Stimulated activated effector memory CD8-positive, alpha-beta T cell treated with anti-CD3 and anti-CD28 coated beads, Interleukin-12 subunit alpha, Interleukin-12 subunit beta, amount 100 ng/mL, for 72 hours (primary cell): ENCODE data around the gene DLG2.

ENCODE experiments used
- ATAC-seq: fragments of 150-1000 bp; cut with Tn5 transposase; 2 replicates; pipeline ENCODE4 v1.10.0; 2021
- DNase-seq, 2 donors: peaks; one replicate each; pipeline ENCODE4 v3.0.0; 2021 to 2022; ENCODE audit warnings: low spot score in 2 of 2
- H3K27ac Mint-ChIP-seq: one replicate; pipeline ENCODE4 v1.8.0; 2022; ENCODE audit warnings: mild to moderate bottlenecking, mixed read lengths
- H3K36me3 Mint-ChIP-seq: one replicate; pipeline ENCODE4 v1.8.0; 2022; ENCODE audit warnings: mild to moderate bottlenecking, mixed read lengths
- H3K4me1 Mint-ChIP-seq: one replicate; pipeline ENCODE4 v1.8.0; 2022; ENCODE audit warnings: mixed read lengths
- H3K4me3 Mint-ChIP-seq: one replicate; pipeline ENCODE4 v1.8.0; 2022; ENCODE audit warnings: mild to moderate bottlenecking, mixed read lengths
- H3K9me3 Mint-ChIP-seq: one replicate; pipeline ENCODE4 v1.8.0; 2022; ENCODE audit warnings: mixed read lengths

Gene DLG2

GRCh38 chr11:83835423-83835822, 1791.7 kb downstream of the DLG2 start:
- H3K36me3 Mint-ChIP-seq: no peaks in the 10 kb centered on the region
- no peaks in the 10 kb centered on the region for H3K9me3 Mint-ChIP-seq
- H3K4me1 Mint-ChIP-seq: peaks cover 6% of the 10 kb centered on the region
- no peak overlapping the region for H3K4me3 Mint-ChIP-seq
- no peak overlapping the region for H3K27ac Mint-ChIP-seq
- DNase-seq (no peak), ATAC-seq (no peak)

GRCh38 chr11:83831929-83832328, 1795.2 kb downstream of the DLG2 start:
- Mint-ChIP-seq H3K4me1 (peaks cover 6% of the 10 kb centered on the region), H3K36me3 (no peaks in the 10 kb centered on the region), H3K27ac (no peak overlapping the region), H3K4me3 (no peak overlapping the region), H3K9me3 (no peaks in the 10 kb centered on the region)
- DNase-seq (no peak), ATAC-seq (no peak)

- H3K9me3 Mint-ChIP-seq: no peaks in the 10 kb centered on the region
- no peak for DNase-seq
- H3K27ac Mint-ChIP-seq: no peak overlapping the region
- no peak overlapping the region for H3K4me3 Mint-ChIP-seq
- H3K4me1 Mint-ChIP-seq: no peaks in the 10 kb centered on the region
- no peaks in the 10 kb centered on the region for H3K36me3 Mint-ChIP-seq
- ATAC-seq: no peak
Observed at GRCh38 chr11:83827940-83828554, 1799.1 kb downstream of the DLG2 start.

- Mint-ChIP-seq H3K36me3 (no peaks in the 10 kb centered on the region), H3K9me3 (no peaks in the 10 kb centered on the region), H3K4me3 (no peak overlapping the region), H3K4me1 (no peaks in the 10 kb centered on the region), H3K27ac (no peak overlapping the region)
- DNase-seq: no peak
- no peak for ATAC-seq
Observed at GRCh38 chr11:83827520-83827919, 1799.6 kb downstream of the DLG2 start.

GRCh38 chr11:83826078-83826477, 1801.1 kb downstream of the DLG2 start:
- Mint-ChIP-seq H3K4me1 (no peaks in the 10 kb centered on the region), H3K4me3 (no peak overlapping the region), H3K27ac (no peak overlapping the region), H3K36me3 (no peaks in the 10 kb centered on the region), H3K9me3 (no peaks in the 10 kb centered on the region)
- no peak for DNase-seq
- peak; percentile 50 for ATAC-seq

- DNase-seq: no peak
- no peaks in the 10 kb centered on the region for H3K36me3 Mint-ChIP-seq
- ATAC-seq: no peak
- no peaks in the 10 kb centered on the region for H3K9me3 Mint-ChIP-seq
- H3K27ac Mint-ChIP-seq: no peak overlapping the region
- H3K4me3 Mint-ChIP-seq: no peak overlapping the region
- H3K4me1 Mint-ChIP-seq: no peaks in the 10 kb centered on the region
Observed at GRCh38 chr11:83823461-83824025, 1803.6 kb downstream of the DLG2 start.

GRCh38 chr11:83819931-83820549, 1807.1 kb downstream of the DLG2 start:
- no peak overlapping the region for H3K27ac Mint-ChIP-seq
- ATAC-seq (no peak), DNase-seq (no peak)
- H3K4me3 Mint-ChIP-seq: no peak overlapping the region
- no peaks in the 10 kb centered on the region for H3K36me3 Mint-ChIP-seq
- no peaks in the 10 kb centered on the region for H3K9me3 Mint-ChIP-seq
- no peaks in the 10 kb centered on the region for H3K4me1 Mint-ChIP-seq

GRCh38 chr11:83818349-83818748, 1808.8 kb downstream of the DLG2 start:
- no peaks in the 10 kb centered on the region for H3K9me3 Mint-ChIP-seq
- no peak for DNase-seq
- no peak for ATAC-seq
- H3K4me1 Mint-ChIP-seq: no peaks in the 10 kb centered on the region
- H3K4me3 Mint-ChIP-seq: no peak overlapping the region
- no peaks in the 10 kb centered on the region for H3K36me3 Mint-ChIP-seq
- H3K27ac Mint-ChIP-seq: no peak overlapping the region

- Mint-ChIP-seq H3K36me3 (no peaks in the 10 kb centered on the region), H3K9me3 (no peaks in the 10 kb centered on the region), H3K27ac (no peak overlapping the region), H3K4me1 (no peaks in the 10 kb centered on the region), H3K4me3 (no peak overlapping the region)
- ATAC-seq (no peak), DNase-seq (no peak)
Observed at GRCh38 chr11:83816572-83817187, 1810.5 kb downstream of the DLG2 start.

GRCh38 chr11:83815736-83816135, 1811.4 kb downstream of the DLG2 start:
- no peak for ATAC-seq
- Mint-ChIP-seq H3K4me1 (no peaks in the 10 kb centered on the region), H3K36me3 (no peaks in the 10 kb centered on the region), H3K9me3 (no peaks in the 10 kb centered on the region), H3K27ac (no peak overlapping the region), H3K4me3 (no peak overlapping the region)
- no peak for DNase-seq

- H3K36me3 Mint-ChIP-seq: no peaks in the 10 kb centered on the region
- H3K27ac Mint-ChIP-seq: no peak overlapping the region
- ATAC-seq: no peak
- H3K9me3 Mint-ChIP-seq: no peaks in the 10 kb centered on the region
- H3K4me3 Mint-ChIP-seq: no peak overlapping the region
- DNase-seq: no peak
- H3K4me1 Mint-ChIP-seq: no peaks in the 10 kb centered on the region
Observed at GRCh38 chr11:83813296-83813695, 1813.8 kb downstream of the DLG2 start.

- Mint-ChIP-seq H3K9me3 (no peaks in the 10 kb centered on the region), H3K4me1 (no peaks in the 10 kb centered on the region), H3K27ac (no peak overlapping the region), H3K36me3 (no peaks in the 10 kb centered on the region), H3K4me3 (no peak overlapping the region)
- no peak for ATAC-seq
- no peak for DNase-seq
Observed at GRCh38 chr11:83809274-83809673, 1817.9 kb downstream of the DLG2 start.

- H3K4me1 Mint-ChIP-seq: no peaks in the 10 kb centered on the region
- no peak overlapping the region for H3K4me3 Mint-ChIP-seq
- no peak overlapping the region for H3K27ac Mint-ChIP-seq
- H3K9me3 Mint-ChIP-seq: no peaks in the 10 kb centered on the region
- no peak for DNase-seq
- no peaks in the 10 kb centered on the region for H3K36me3 Mint-ChIP-seq
- no peak for ATAC-seq
Observed at GRCh38 chr11:83801799-83802198, 1825.3 kb downstream of the DLG2 start.

- Mint-ChIP-seq H3K9me3 (no peaks in the 10 kb centered on the region), H3K4me1 (no peaks in the 10 kb centered on the region), H3K27ac (no peak overlapping the region), H3K36me3 (no peaks in the 10 kb centered on the region), H3K4me3 (no peak overlapping the region)
- DNase-seq (no peak), ATAC-seq (no peak)
Observed at GRCh38 chr11:83793310-83793709, 1833.8 kb downstream of the DLG2 start.

GRCh38 chr11:83791557-83791956, 1835.6 kb downstream of the DLG2 start:
- Mint-ChIP-seq H3K4me3 (no peak overlapping the region), H3K27ac (no peak overlapping the region), H3K9me3 (no peaks in the 10 kb centered on the region), H3K4me1 (no peaks in the 10 kb centered on the region), H3K36me3 (no peaks in the 10 kb centered on the region)
- DNase-seq (no peak), ATAC-seq (no peak)

GRCh38 chr11:83785942-83786341, 1841.2 kb downstream of the DLG2 start:
- no peak overlapping the region for H3K4me3 Mint-ChIP-seq
- no peak overlapping the region for H3K27ac Mint-ChIP-seq
- H3K4me1 Mint-ChIP-seq: no peaks in the 10 kb centered on the region
- no peak for DNase-seq
- no peaks in the 10 kb centered on the region for H3K9me3 Mint-ChIP-seq
- no peak for ATAC-seq
- no peaks in the 10 kb centered on the region for H3K36me3 Mint-ChIP-seq
